H9 (cell line): ENCODE data around the gene CMSS1. TPM values are rescaled to one million over a fixed set of nuclear protein-coding genes. Genes with fewer than 3 reads are reported as not detected.

Experiments used
- DNase-seq: peaks from one replicate; pipeline ENCODE4 v3.0.0-alpha.2; 2017
- H2AFZ ChIP-seq: one replicate; pipeline ENCODE4 v1.6.1; 2013; ENCODE audit warnings: mild to moderate bottlenecking, low read length, control low read depth, moderate library complexity
- H2AK5ac ChIP-seq: 2 replicates; pipeline ENCODE4 v1.6.1; 2013; ENCODE audit warnings: low read length, control low read depth, mixed read lengths; ENCODE audit not compliant: insufficient read length
- H2BK120ac ChIP-seq: one replicate; pipeline ENCODE4 v1.6.1; 2013; ENCODE audit warnings: low read depth, mild to moderate bottlenecking, low read length, control low read depth, inconsistent platforms; ENCODE audit not compliant: poor library complexity, severe bottlenecking
- H2BK12ac ChIP-seq: 2 replicates; pipeline ENCODE4 v1.6.1; 2013; ENCODE audit warnings: low read length, control low read depth, mixed read lengths, low read depth; ENCODE audit not compliant: insufficient read length
- H2BK15ac ChIP-seq: 2 replicates; pipeline ENCODE4 v1.6.1; 2013; ENCODE audit warnings: low read depth, low read length, control low read depth
- H2BK20ac ChIP-seq: one replicate; pipeline ENCODE4 v1.6.1; 2013; ENCODE audit warnings: low read depth, mild to moderate bottlenecking, low read length, control low read depth, inconsistent platforms; ENCODE audit not compliant: poor library complexity, severe bottlenecking
- H2BK5ac ChIP-seq: 2 replicates; pipeline ENCODE4 v1.6.1; 2013; ENCODE audit warnings: low read length, control low read depth, mixed read lengths; ENCODE audit not compliant: insufficient read length
- H3K14ac ChIP-seq: 2 replicates; pipeline ENCODE4 v1.6.1; 2013; ENCODE audit warnings: low read length, control low read depth; ENCODE audit not compliant: insufficient read depth
- H3K18ac ChIP-seq: 2 replicates; pipeline ENCODE4 v1.6.1; 2013; ENCODE audit warnings: low read depth, mild to moderate bottlenecking, mixed read lengths, low read length, control low read depth; ENCODE audit not compliant: insufficient read length
- H3K23ac ChIP-seq: 2 replicates; pipeline ENCODE4 v1.6.1; 2013; ENCODE audit warnings: low read length, control low read depth, mixed read lengths, low read depth; ENCODE audit not compliant: insufficient read length
- H3K23me2 ChIP-seq: 2 replicates; pipeline ENCODE4 v1.6.1; 2013; ENCODE audit warnings: low read depth, mild to moderate bottlenecking, mixed read lengths, low read length, control low read depth; ENCODE audit not compliant: insufficient read length, poor library complexity, severe bottlenecking
- H3K27ac ChIP-seq: 2 replicates; pipeline ENCODE4 v1.5.1; 2013; ENCODE audit warnings: low read length, control low read depth, mixed read lengths, low read depth; ENCODE audit not compliant: insufficient read length
- H3K27me3 ChIP-seq: 2 replicates; pipeline ENCODE4 v1.6.1; 2013; ENCODE audit warnings: low read length, control low read depth, inconsistent platforms; ENCODE audit not compliant: insufficient read depth
- H3K4ac ChIP-seq: 2 replicates; pipeline ENCODE4 v1.6.1; 2013; ENCODE audit warnings: low read depth, mild to moderate bottlenecking, control low read depth, inconsistent platforms, low read length, moderate library complexity
- H3K4me1 ChIP-seq: 2 replicates; pipeline ENCODE4 v1.6.1; 2013; ENCODE audit warnings: low read length, control low read depth, inconsistent platforms; ENCODE audit not compliant: insufficient read depth
- H3K4me2 ChIP-seq: 2 replicates; pipeline ENCODE4 v1.6.1; 2013; ENCODE audit warnings: low read length, control low read depth, mixed read lengths; ENCODE audit not compliant: insufficient read length, insufficient read depth
- H3K56ac ChIP-seq: 2 replicates; pipeline ENCODE4 v1.6.1; 2013; ENCODE audit warnings: low read depth, mild to moderate bottlenecking, mixed read lengths, low read length, control low read depth; ENCODE audit not compliant: insufficient read length
- H3K79me1 ChIP-seq: 2 replicates; pipeline ENCODE4 v1.6.1; 2013; ENCODE audit warnings: low read depth, mild to moderate bottlenecking, moderate library complexity, low read length, control low read depth, inconsistent platforms; ENCODE audit not compliant: insufficient read depth, poor library complexity, severe bottlenecking
- H3K79me2 ChIP-seq: 2 replicates; pipeline ENCODE4 v1.6.1; 2013; ENCODE audit warnings: low read length, control low read depth, inconsistent platforms; ENCODE audit not compliant: insufficient read depth
- H3K9ac ChIP-seq: 2 replicates; pipeline ENCODE4 v1.6.1; 2013; ENCODE audit warnings: low read length, control low read depth, mixed read lengths; ENCODE audit not compliant: insufficient read length; ENCODE audit errors: extremely low read depth
- H3K9me3 ChIP-seq: one replicate; pipeline ENCODE4 v1.6.1; 2013; ENCODE audit warnings: low read depth, low read length, inconsistent platforms; ENCODE audit not compliant: control insufficient read depth
- H3T11ph ChIP-seq: one replicate; pipeline ENCODE4 v1.6.1; 2013; ENCODE audit warnings: mild to moderate bottlenecking, low read length, control low read depth, inconsistent platforms
- H4K20me1 ChIP-seq: one replicate; pipeline ENCODE4 v1.6.1; 2013; ENCODE audit not compliant: control insufficient read depth, insufficient read length, insufficient read depth
- H4K5ac ChIP-seq: 2 replicates; pipeline ENCODE4 v1.6.1; 2013; ENCODE audit warnings: low read depth, mild to moderate bottlenecking, mixed read lengths, low read length, control low read depth; ENCODE audit not compliant: insufficient read length
- H4K8ac ChIP-seq: replicated peaks from 2 replicates; pipeline ENCODE4 v1.6.1; 2013; ENCODE audit warnings: low read length, control low read depth, mixed read lengths, low read depth; ENCODE audit not compliant: insufficient read length
- H4K91ac ChIP-seq: 2 replicates; pipeline ENCODE4 v1.6.1; 2013; ENCODE audit warnings: low read depth, mild to moderate bottlenecking, moderate library complexity, mixed read lengths, low read length, control low read depth; ENCODE audit not compliant: insufficient read length
- H3K27ac Mint-ChIP-seq, 3 experiments: 2 replicates in 2 of 3; 3 replicates in 1 of 3; pipeline ENCODE4 v1.8.0; 2020 to 2021; ENCODE audit warnings: mixed read lengths in 3 of 3, mild to moderate bottlenecking in 1 of 3, moderate library complexity in 1 of 3
- H3K27me3 Mint-ChIP-seq: 2 replicates; pipeline ENCODE4 v1.8.0; 2021; ENCODE audit warnings: low read depth, mild to moderate bottlenecking, moderate library complexity, mixed read lengths
- H3K36me3 Mint-ChIP-seq, 3 experiments: 2 replicates in 2 of 3; 3 replicates in 1 of 3; pipeline ENCODE4 v1.8.0; 2020 to 2021; ENCODE audit warnings: low read depth in 3 of 3, mixed read lengths in 3 of 3; ENCODE audit not compliant: insufficient read depth in 1 of 3
- H3K4me1 Mint-ChIP-seq, 2 experiments: 2 replicates each; pipeline ENCODE4 v1.8.0; 2020; ENCODE audit warnings: mixed read lengths in 2 of 2
- H3K4me3 Mint-ChIP-seq, 2 experiments: 2 replicates in 1 of 2; 3 replicates in 1 of 2; pipeline ENCODE4 v1.8.0; 2020 to 2021; ENCODE audit warnings: mild to moderate bottlenecking in 2 of 2, mixed read lengths in 2 of 2, moderate library complexity in 1 of 2
- H3K9me3 Mint-ChIP-seq, 2 experiments: 2 replicates in 1 of 2; 3 replicates in 1 of 2; pipeline ENCODE4 v1.8.0; 2020; ENCODE audit warnings: mild to moderate bottlenecking in 2 of 2, mixed read lengths in 2 of 2, moderate library complexity in 1 of 2
- WGBS: extraction: QIAGEN DNeasy Blood & Tissue Kit; methylation state at CpG from one replicate; pipeline ENCODE4 v1.1.7; 2013; ENCODE audit warnings: missing lambda C conversion rate, low lambda C conversion rate, mixed read lengths; ENCODE audit not compliant: insufficient read length; ENCODE audit errors: extremely low coverage; 5-methylcytosine and 5-hydroxymethylcytosine counted together
- total RNA-seq: library from RNA; stranded (reverse); gene quantifications from 2 replicates; pipeline ENCODE4 v1.2.1, GENCODE V29; 2021
- TF ChIP-seq, protein P1 (sequence below): fragments of 200-600 bp; sonication (generic); conservative IDR thresholded peaks from 3 replicates; pipeline ENCODE4 v1.8.0; 2021; ENCODE audit warnings: antibody characterized with exemption, mild to moderate bottlenecking

Gene CMSS1
- total RNA-seq, 1 experiment from 2014 or later, result 61.8 TPM

GRCh38 chr3:100081986-100082692, 264.5 kb downstream of the CMSS1 start:
- Histone ChIP-seq H3K4ac (no peak overlapping the region), H3T11ph (no peak overlapping the region), H2BK12ac (no peak overlapping the region), H3K18ac (no peak overlapping the region), H3K27me3 (no peaks in the 10 kb centered on the region), H2AFZ (no peak overlapping the region), H2AK5ac (no peak overlapping the region), H2BK5ac (no peak overlapping the region), H3K9me3 (no peaks in the 10 kb centered on the region), H3K27ac (no peak overlapping the region), H4K91ac (no peak overlapping the region), H3K4me2 (no peak overlapping the region), H3K4me1 (no peaks in the 10 kb centered on the region), H3K23me2 (no peaks in the 10 kb centered on the region), H2BK20ac (no peak overlapping the region), H3K56ac (no peak overlapping the region), H4K8ac (no peak overlapping the region), H3K79me1 (no peaks in the 10 kb centered on the region), H3K9ac (no peak overlapping the region), H3K79me2 (no peaks in the 10 kb centered on the region), H4K20me1 (no peaks in the 10 kb centered on the region), H2BK15ac (no peak overlapping the region), H2BK120ac (no peak overlapping the region), H3K23ac (no peak overlapping the region), H3K14ac (no peak overlapping the region), H4K5ac (no peak overlapping the region)
- H3K4me3 Mint-ChIP-seq, result no peak overlapping the region
- H3K4me1 Mint-ChIP-seq, result peaks cover 7 to 9% of the 10 kb centered on the region in 2 experiments
- H3K27ac Mint-ChIP-seq, result no peak overlapping the region
- no peaks in the 10 kb centered on the region for H3K36me3 Mint-ChIP-seq
- DNase-seq, result no peak
- H3K9me3 Mint-ChIP-seq, result no peaks in the 10 kb centered on the region
- TF ChIP-seq, protein P1, sequence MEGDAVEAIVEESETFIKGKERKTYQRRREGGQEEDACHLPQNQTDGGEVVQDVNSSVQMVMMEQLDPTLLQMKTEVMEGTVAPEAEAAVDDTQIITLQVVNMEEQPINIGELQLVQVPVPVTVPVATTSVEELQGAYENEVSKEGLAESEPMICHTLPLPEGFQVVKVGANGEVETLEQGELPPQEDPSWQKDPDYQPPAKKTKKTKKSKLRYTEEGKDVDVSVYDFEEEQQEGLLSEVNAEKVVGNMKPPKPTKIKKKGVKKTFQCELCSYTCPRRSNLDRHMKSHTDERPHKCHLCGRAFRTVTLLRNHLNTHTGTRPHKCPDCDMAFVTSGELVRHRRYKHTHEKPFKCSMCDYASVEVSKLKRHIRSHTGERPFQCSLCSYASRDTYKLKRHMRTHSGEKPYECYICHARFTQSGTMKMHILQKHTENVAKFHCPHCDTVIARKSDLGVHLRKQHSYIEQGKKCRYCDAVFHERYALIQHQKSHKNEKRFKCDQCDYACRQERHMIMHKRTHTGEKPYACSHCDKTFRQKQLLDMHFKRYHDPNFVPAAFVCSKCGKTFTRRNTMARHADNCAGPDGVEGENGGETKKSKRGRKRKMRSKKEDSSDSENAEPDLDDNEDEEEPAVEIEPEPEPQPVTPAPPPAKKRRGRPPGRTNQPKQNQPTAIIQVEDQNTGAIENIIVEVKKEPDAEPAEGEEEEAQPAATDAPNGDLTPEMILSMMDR, result no peak
- WGBS, result no CpG with 5 or more reads among the region's 2 CpGs
- H3K27me3 Mint-ChIP-seq, result no peaks in the 10 kb centered on the region
